Measurements from ENCODE around the gene TMC2.

The TMC2 gene

GRCh38 chr20:2559651-2560050 is 23.3 kb downstream of the TMC2 start:
- Mint-ChIP-seq H3K27me3 (peaks cover 84% of the 10 kb centered on the region), H3K4me3 (no peak overlapping the region), H3K27ac (ENCODE audit: low read depth) (no peak overlapping the region), H3K4me1 (no peaks in the 10 kb centered on the region), H3K36me3 (ENCODE audit: insufficient read depth) (no peaks in the 10 kb centered on the region), H3K9me3 (no peaks in the 10 kb centered on the region)
- no peak for DNase-seq (ENCODE audit: low spot score in 2 of 2)
- ATAC-seq (replicated peaks; ENCODE audit: extremely low read depth, poor library complexity, severe bottlenecking): no peak

- no peak overlapping the region for H3K27ac Mint-ChIP-seq (ENCODE audit: low read depth)
- peaks cover 85% of the 10 kb centered on the region for H3K27me3 Mint-ChIP-seq
Measured at GRCh38 chr20:2563116-2563515, 26.7 kb downstream of the TMC2 start.

GRCh38 chr20:2564406-2564805 is 28.0 kb downstream of the TMC2 start:
- H3K27ac Mint-ChIP-seq (ENCODE audit: low read depth): no peak overlapping the region
- DNase-seq (ENCODE audit: low spot score in 2 of 2) (no peak), ATAC-seq (replicated peaks; ENCODE audit: extremely low read depth, poor library complexity, severe bottlenecking) (no peak)
- H3K4me1 Mint-ChIP-seq: no peaks in the 10 kb centered on the region
- H3K36me3 Mint-ChIP-seq (ENCODE audit: insufficient read depth): no peaks in the 10 kb centered on the region
- peaks cover 88% of the 10 kb centered on the region for H3K27me3 Mint-ChIP-seq
- H3K9me3 Mint-ChIP-seq: no peaks in the 10 kb centered on the region
- no peak overlapping the region for H3K4me3 Mint-ChIP-seq

More at GRCh38 chr20:2563116-2563515, 26.7 kb downstream of the TMC2 start:
- no peaks in the 10 kb centered on the region for H3K4me1 Mint-ChIP-seq
- ATAC-seq (replicated peaks; ENCODE audit: extremely low read depth, poor library complexity, severe bottlenecking) (no peak), DNase-seq (ENCODE audit: low spot score in 2 of 2) (no peak)
- no peaks in the 10 kb centered on the region for H3K9me3 Mint-ChIP-seq
- no peaks in the 10 kb centered on the region for H3K36me3 Mint-ChIP-seq (ENCODE audit: insufficient read depth)
- no peak overlapping the region for H3K4me3 Mint-ChIP-seq

- H3K4me3 Mint-ChIP-seq: no peak overlapping the region
- ATAC-seq (replicated peaks; ENCODE audit: extremely low read depth, poor library complexity, severe bottlenecking) (no peak), DNase-seq (ENCODE audit: low spot score in 2 of 2) (no peak)
- no peak overlapping the region for H3K27ac Mint-ChIP-seq (ENCODE audit: low read depth)
- no peaks in the 10 kb centered on the region for H3K4me1 Mint-ChIP-seq
- H3K36me3 Mint-ChIP-seq (ENCODE audit: insufficient read depth): no peaks in the 10 kb centered on the region
- no peaks in the 10 kb centered on the region for H3K9me3 Mint-ChIP-seq
- peaks cover 72% of the 10 kb centered on the region for H3K27me3 Mint-ChIP-seq
Measured at GRCh38 chr20:2575682-2576081, 39.3 kb downstream of the TMC2 start.

GRCh38 chr20:2576317-2576727 is 39.9 kb downstream of the TMC2 start:
- no peak for ATAC-seq (replicated peaks; ENCODE audit: extremely low read depth, poor library complexity, severe bottlenecking)
- Mint-ChIP-seq H3K4me1 (no peaks in the 10 kb centered on the region), H3K9me3 (no peaks in the 10 kb centered on the region), H3K27ac (ENCODE audit: low read depth) (no peak overlapping the region), H3K27me3 (peaks cover 72% of the 10 kb centered on the region), H3K4me3 (no peak overlapping the region), H3K36me3 (ENCODE audit: insufficient read depth) (no peaks in the 10 kb centered on the region)
- no peak for DNase-seq (ENCODE audit: low spot score in 2 of 2)

GRCh38 chr20:2578475-2579192 is 42.3 kb downstream of the TMC2 start:
- Mint-ChIP-seq H3K36me3 (ENCODE audit: insufficient read depth) (no peaks in the 10 kb centered on the region), H3K9me3 (no peaks in the 10 kb centered on the region), H3K4me1 (no peaks in the 10 kb centered on the region), H3K27ac (ENCODE audit: low read depth) (no peak overlapping the region), H3K27me3 (peaks cover 87% of the 10 kb centered on the region), H3K4me3 (no peak overlapping the region)
- ATAC-seq (replicated peaks; ENCODE audit: extremely low read depth, poor library complexity, severe bottlenecking) (no peak), DNase-seq (ENCODE audit: low spot score in 2 of 2) (no peak)

GRCh38 chr20:2585811-2586210 is 49.4 kb downstream of the TMC2 start:
- no peak for ATAC-seq (replicated peaks; ENCODE audit: extremely low read depth, poor library complexity, severe bottlenecking)
- no peaks in the 10 kb centered on the region for H3K36me3 Mint-ChIP-seq (ENCODE audit: insufficient read depth)
- no peak for DNase-seq (ENCODE audit: low spot score in 2 of 2)
- H3K9me3 Mint-ChIP-seq: no peaks in the 10 kb centered on the region
- H3K4me3 Mint-ChIP-seq: no peak overlapping the region
- no peaks in the 10 kb centered on the region for H3K4me1 Mint-ChIP-seq
- H3K27me3 Mint-ChIP-seq: peaks cover 23% of the 10 kb centered on the region
- H3K27ac Mint-ChIP-seq (ENCODE audit: low read depth): no peak overlapping the region

GRCh38 chr20:2593756-2594155 is 57.4 kb downstream of the TMC2 start:
- Mint-ChIP-seq H3K27me3 (peaks cover 49% of the 10 kb centered on the region), H3K4me1 (no peaks in the 10 kb centered on the region), H3K4me3 (no peak overlapping the region), H3K36me3 (ENCODE audit: insufficient read depth) (no peaks in the 10 kb centered on the region), H3K27ac (ENCODE audit: low read depth) (no peak overlapping the region), H3K9me3 (no peaks in the 10 kb centered on the region)
- DNase-seq (ENCODE audit: low spot score in 2 of 2) (no peak), ATAC-seq (replicated peaks; ENCODE audit: extremely low read depth, poor library complexity, severe bottlenecking) (no peak)

GRCh38 chr20:2595076-2595475 is 58.7 kb downstream of the TMC2 start:
- H3K4me1 Mint-ChIP-seq: no peaks in the 10 kb centered on the region
- no peak overlapping the region for H3K4me3 Mint-ChIP-seq
- DNase-seq (ENCODE audit: low spot score in 2 of 2): no peak
- ATAC-seq (replicated peaks; ENCODE audit: extremely low read depth, poor library complexity, severe bottlenecking): no peak
- no peak overlapping the region for H3K27ac Mint-ChIP-seq (ENCODE audit: low read depth)
- H3K9me3 Mint-ChIP-seq: no peaks in the 10 kb centered on the region
- H3K36me3 Mint-ChIP-seq (ENCODE audit: insufficient read depth): no peaks in the 10 kb centered on the region
- peaks cover 49% of the 10 kb centered on the region for H3K27me3 Mint-ChIP-seq

- DNase-seq (ENCODE audit: low spot score in 2 of 2) (no peak), ATAC-seq (replicated peaks; ENCODE audit: extremely low read depth, poor library complexity, severe bottlenecking) (no peak)
- no peaks in the 10 kb centered on the region for H3K36me3 Mint-ChIP-seq (ENCODE audit: insufficient read depth)
- H3K27me3 Mint-ChIP-seq: peaks cover 42% of the 10 kb centered on the region
- no peaks in the 10 kb centered on the region for H3K9me3 Mint-ChIP-seq
- no peak overlapping the region for H3K27ac Mint-ChIP-seq (ENCODE audit: low read depth)
- H3K4me1 Mint-ChIP-seq: no peaks in the 10 kb centered on the region
- H3K4me3 Mint-ChIP-seq: no peak overlapping the region
Measured at GRCh38 chr20:2596673-2597279, 60.4 kb downstream of the TMC2 start.

- Mint-ChIP-seq H3K4me3 (no peak overlapping the region), H3K27me3 (peaks cover 15% of the 10 kb centered on the region), H3K4me1 (no peaks in the 10 kb centered on the region), H3K36me3 (ENCODE audit: insufficient read depth) (no peaks in the 10 kb centered on the region), H3K9me3 (no peaks in the 10 kb centered on the region), H3K27ac (ENCODE audit: low read depth) (no peak overlapping the region)
- ATAC-seq (replicated peaks; ENCODE audit: extremely low read depth, poor library complexity, severe bottlenecking) (no peak), DNase-seq (ENCODE audit: low spot score in 2 of 2) (no peak)
Measured at GRCh38 chr20:2599288-2600006, 63.1 kb downstream of the TMC2 start.

GRCh38 chr20:2602046-2602735 is 65.8 kb downstream of the TMC2 start:
- Mint-ChIP-seq H3K36me3 (ENCODE audit: insufficient read depth) (peaks cover under 1% of the 10 kb centered on the region), H3K4me3 (no peak overlapping the region), H3K27me3 (no peaks in the 10 kb centered on the region), H3K9me3 (peaks cover 9% of the 10 kb centered on the region), H3K4me1 (no peaks in the 10 kb centered on the region), H3K27ac (ENCODE audit: low read depth) (no peak overlapping the region)
- DNase-seq (ENCODE audit: low spot score in 2 of 2): no peak
- ATAC-seq (replicated peaks; ENCODE audit: extremely low read depth, poor library complexity, severe bottlenecking): no peak
